Measurements from ENCODE around the gene CLRN2.

The CLRN2 gene

GRCh38 chr4:17523662-17524061 lies 8.7 kb downstream of the CLRN2 start:
- H3K4me3 ChIP-seq (ENCODE audit: low read depth in 1 of 2, low read length in 1 of 2), result no peak overlapping the region
- no peak overlapping the region for H3K27ac ChIP-seq
- no peaks in the 10 kb centered on the region for H3K36me3 ChIP-seq
- TF ChIP-seq, protein P1, sequence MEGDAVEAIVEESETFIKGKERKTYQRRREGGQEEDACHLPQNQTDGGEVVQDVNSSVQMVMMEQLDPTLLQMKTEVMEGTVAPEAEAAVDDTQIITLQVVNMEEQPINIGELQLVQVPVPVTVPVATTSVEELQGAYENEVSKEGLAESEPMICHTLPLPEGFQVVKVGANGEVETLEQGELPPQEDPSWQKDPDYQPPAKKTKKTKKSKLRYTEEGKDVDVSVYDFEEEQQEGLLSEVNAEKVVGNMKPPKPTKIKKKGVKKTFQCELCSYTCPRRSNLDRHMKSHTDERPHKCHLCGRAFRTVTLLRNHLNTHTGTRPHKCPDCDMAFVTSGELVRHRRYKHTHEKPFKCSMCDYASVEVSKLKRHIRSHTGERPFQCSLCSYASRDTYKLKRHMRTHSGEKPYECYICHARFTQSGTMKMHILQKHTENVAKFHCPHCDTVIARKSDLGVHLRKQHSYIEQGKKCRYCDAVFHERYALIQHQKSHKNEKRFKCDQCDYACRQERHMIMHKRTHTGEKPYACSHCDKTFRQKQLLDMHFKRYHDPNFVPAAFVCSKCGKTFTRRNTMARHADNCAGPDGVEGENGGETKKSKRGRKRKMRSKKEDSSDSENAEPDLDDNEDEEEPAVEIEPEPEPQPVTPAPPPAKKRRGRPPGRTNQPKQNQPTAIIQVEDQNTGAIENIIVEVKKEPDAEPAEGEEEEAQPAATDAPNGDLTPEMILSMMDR (IDR thresholded peaks at IDR 0.05), result no peak
- H3K9me3 ChIP-seq, result no peaks in the 10 kb centered on the region
- peaks cover 12% of the 10 kb centered on the region for H3K27me3 ChIP-seq
- no peaks in the 10 kb centered on the region for H3K4me1 ChIP-seq (ENCODE audit: control insufficient read depth in 1 of 2, insufficient read depth in 1 of 2, low read depth in 1 of 2, low read length in 1 of 2)

GRCh38 chr4:17526695-17527477 lies 11.9 kb downstream of the CLRN2 start:
- Histone ChIP-seq H3K9me3 (no peaks in the 10 kb centered on the region), H3K27me3 (peaks cover 12% of the 10 kb centered on the region), H3K36me3 (no peaks in the 10 kb centered on the region), H3K27ac (no peak overlapping the region), H3K4me1 (ENCODE audit: control insufficient read depth in 1 of 2, insufficient read depth in 1 of 2, low read depth in 1 of 2, low read length in 1 of 2) (no peaks in the 10 kb centered on the region), H3K4me3 (ENCODE audit: low read depth in 1 of 2, low read length in 1 of 2) (no peak overlapping the region)
- TF ChIP-seq, protein P1 (IDR thresholded peaks at IDR 0.05), result no peak

DNA sequence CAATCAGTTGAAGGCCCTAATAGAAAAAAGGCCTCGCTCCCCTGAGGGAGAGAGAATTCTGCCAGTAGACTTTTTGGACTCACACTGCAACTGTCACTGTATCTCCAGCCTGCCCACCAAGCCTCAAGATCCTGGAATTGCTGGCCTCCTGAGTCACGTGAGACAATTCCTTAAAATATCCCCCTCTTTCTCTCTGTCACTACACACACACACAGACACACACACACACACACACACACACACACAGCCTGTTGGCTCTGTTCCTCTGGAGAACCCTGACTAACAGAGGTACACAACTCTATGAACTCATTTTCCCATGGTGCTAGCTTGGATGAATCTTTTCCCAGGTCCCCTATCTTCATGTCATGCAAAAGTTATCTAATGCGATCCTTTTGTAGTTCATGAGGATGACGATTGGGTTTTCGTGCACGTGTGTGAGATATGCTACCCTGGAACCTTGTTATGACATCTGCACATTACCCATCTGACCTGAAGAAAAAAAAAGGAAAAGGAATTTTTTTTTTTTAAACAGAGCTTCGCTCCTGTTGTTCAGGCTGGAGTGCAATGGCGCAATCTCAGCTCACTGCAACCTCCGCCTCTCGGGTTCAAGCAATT lies 13.7 kb downstream of the CLRN2 start:
- H3K27me3 ChIP-seq, result peaks cover 12% of the 10 kb centered on the region
- TF ChIP-seq, protein P1 (IDR thresholded peaks at IDR 0.05), result no peak
- no peaks in the 10 kb centered on the region for H3K4me1 ChIP-seq (ENCODE audit: control insufficient read depth in 1 of 2, insufficient read depth in 1 of 2, low read depth in 1 of 2, low read length in 1 of 2)
- no peaks in the 10 kb centered on the region for H3K36me3 ChIP-seq
- H3K9me3 ChIP-seq, result no peaks in the 10 kb centered on the region
- no peak overlapping the region for H3K27ac ChIP-seq
- no peak overlapping the region for H3K4me3 ChIP-seq (ENCODE audit: low read depth in 1 of 2, low read length in 1 of 2)

DNA sequence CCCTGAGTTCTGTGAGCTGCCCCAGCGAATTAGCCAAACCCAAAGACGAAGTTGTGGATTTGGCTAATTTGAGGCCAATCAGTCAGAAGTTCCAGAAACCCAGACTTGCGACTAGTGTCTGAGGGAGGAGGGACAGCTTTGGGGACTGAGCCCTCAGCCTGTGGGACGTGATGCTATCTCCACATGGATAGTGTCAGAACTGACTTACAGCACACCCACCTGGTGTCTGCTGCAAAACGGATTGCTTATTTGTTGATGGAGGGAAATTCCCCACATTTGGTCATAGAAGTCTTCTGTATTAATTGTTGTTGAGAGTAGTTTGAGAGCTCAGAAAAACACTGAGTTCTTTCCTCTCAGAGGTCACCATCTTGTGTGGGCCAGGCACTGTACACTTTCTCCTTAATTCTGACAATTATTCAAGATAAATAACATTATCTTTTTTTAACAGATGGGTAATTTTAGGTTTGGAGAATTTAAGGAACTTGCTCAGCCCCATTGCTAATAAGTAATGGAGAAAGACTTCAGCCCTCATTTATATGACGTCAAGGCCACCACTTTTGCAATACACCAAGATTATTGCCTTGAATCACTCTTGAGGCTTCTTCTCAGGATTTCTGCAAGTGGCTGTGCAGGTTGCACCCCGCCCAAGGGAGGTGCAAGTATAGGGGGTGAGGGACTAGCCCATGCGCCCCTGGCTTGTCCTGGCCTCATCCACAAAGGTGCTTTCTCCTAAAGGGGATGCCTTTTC lies 16.7 kb downstream of the CLRN2 start:
- Histone ChIP-seq H3K4me1 (ENCODE audit: control insufficient read depth in 1 of 2, insufficient read depth in 1 of 2, low read depth in 1 of 2, low read length in 1 of 2) (no peaks in the 10 kb centered on the region), H3K4me3 (ENCODE audit: low read depth in 1 of 2, low read length in 1 of 2) (no peak overlapping the region), H3K27me3 (no peaks in the 10 kb centered on the region), H3K27ac (no peak overlapping the region), H3K36me3 (no peaks in the 10 kb centered on the region), H3K9me3 (no peaks in the 10 kb centered on the region)
- TF ChIP-seq, protein P1 (IDR thresholded peaks at IDR 0.05), result no peak

- H3K9me3 ChIP-seq, result no peaks in the 10 kb centered on the region
- H3K36me3 ChIP-seq, result no peaks in the 10 kb centered on the region
- TF ChIP-seq, protein P1 (IDR thresholded peaks at IDR 0.05), result no peak
- no peaks in the 10 kb centered on the region for H3K4me1 ChIP-seq (ENCODE audit: control insufficient read depth in 1 of 2, insufficient read depth in 1 of 2, low read depth in 1 of 2, low read length in 1 of 2)
- H3K27me3 ChIP-seq, result no peaks in the 10 kb centered on the region
- H3K4me3 ChIP-seq (ENCODE audit: low read depth in 1 of 2, low read length in 1 of 2), result no peak overlapping the region
- H3K27ac ChIP-seq, result no peak overlapping the region
These were observed 19.7 kb downstream of the CLRN2 start for GRCh38 chr4:17534705-17535104.

Measured in neutrophil (primary cell).